Tibial nerve (tissue), 4 donors: ENCODE data around the gene CCDC158. TPM values are rescaled to one million over a fixed set of nuclear protein-coding genes. Genes with fewer than 3 reads are reported as not detected.
"Not testable (repeated sequence)": the region's sequence is repeated elsewhere in the genome, so short reads cannot be mapped to it uniquely, and the experiment has no call there.

Experiments used
- DNase-seq, 2 donors: peaks; one replicate each; pipeline ENCODE4 v3.0.0-alpha.2; 2019; ENCODE audit warnings: low spot score in 2 of 2
- H3K27ac ChIP-seq, 4 donors: fragments of 200-600 bp; sonication (generic) in 3 of 4; one replicate each; pipeline ENCODE4 v1.5.1; 2017 to 2019; ENCODE audit warnings: mild to moderate bottlenecking in 1 of 4
- H3K27me3 ChIP-seq, 2 donors: fragments of 200-600 bp; sonication (generic) in 1 of 2; one replicate each; pipeline versions ENCODE4 v1.5.1 to v1.6.0; 2017 to 2019
- H3K36me3 ChIP-seq, 3 donors: fragments of 200-600 bp; sonication (generic); one replicate each; pipeline ENCODE4 v1.5.1; 2018 to 2019
- H3K4me1 ChIP-seq, 4 donors: fragments of 200-600 bp; sonication (generic) in 3 of 4; one replicate each; pipeline ENCODE4 v1.5.1; 2017 to 2019
- H3K4me3 ChIP-seq, 4 donors: fragments of 200-600 bp; sonication (generic) in 3 of 4; one replicate each; pipeline ENCODE4 v1.5.1; 2017 to 2019; ENCODE audit warnings: mild to moderate bottlenecking in 1 of 4, moderate library complexity in 1 of 4
- H3K9me3 ChIP-seq, 4 donors: fragments of 200-600 bp; sonication (generic) in 3 of 4; one replicate each; pipeline ENCODE4 v1.5.1; 2017 to 2019
- CTCF ChIP-seq, 5 experiments: fragments of 200-600 bp in 3 of 5; fragments of 450-650 bp in 2 of 5; sonication (generic) in 3 of 5; IDR thresholded peaks; one replicate each; pipeline ENCODE4 v1.5.1; 2016 to 2019; ENCODE audit warnings: antibody characterized with exemption in 5 of 5, mild to moderate bottlenecking in 3 of 5, moderate library complexity in 2 of 5
- EP300 ChIP-seq, 2 donors: sonication (generic); formaldehyde crosslinking; IDR thresholded peaks; one replicate each; pipeline ENCODE4 v1.6.1; 2017; ENCODE audit warnings: antibody characterized with exemption in 2 of 2, mild to moderate bottlenecking in 1 of 2
- POLR2A ChIP-seq, 2 donors: fragments of 450-650 bp; IDR thresholded peaks; one replicate each; pipeline ENCODE4 v1.6.1; 2017; ENCODE audit warnings: antibody characterized with exemption in 2 of 2, mild to moderate bottlenecking in 2 of 2, moderate library complexity in 2 of 2
- WGBS, 2 donors: methylation state at CpG; one replicate each; pipeline ENCODE4 v1.1.5; 2018; 5-methylcytosine and 5-hydroxymethylcytosine counted together
- total RNA-seq, 4 donors: library from RNA; depleted of rRNA; stranded (reverse); fragments of >200 nt; gene quantifications; one replicate each; pipeline ENCODE4 v1.1.0, GENCODE V29; 2016

The CCDC158 gene
- total RNA-seq, 4 donors from 2014 or later: 0.39 to 8.4 (median 0.86) TPM

GRCh38 chr4:76361689-76362412 lies 59.1 kb downstream of the CCDC158 start:
- no peaks in the 10 kb centered on the region for H3K27me3 ChIP-seq
- WGBS, 2 donors: 92 to 94% methylated on average over 3 of the region's 3 CpGs
- DNase-seq: no peak
- H3K9me3 ChIP-seq: peaks cover 0 to 37% (median 0%) of the 10 kb centered on the region in 4 donors
- peaks cover 0 to 37% (median 0%) of the 10 kb centered on the region in 3 donors for H3K36me3 ChIP-seq
- TF ChIP-seq CTCF (IDR thresholded peaks at IDR 0.05): no peak
- no peak for TF ChIP-seq EP300 (IDR thresholded peaks at IDR 0.05)
- no peak for TF ChIP-seq POLR2A (IDR thresholded peaks at IDR 0.05)
- no peak overlapping the region for H3K4me3 ChIP-seq
- H3K27ac ChIP-seq: no peak overlapping the region
- no peaks in the 10 kb centered on the region for H3K4me1 ChIP-seq

- not testable (repeated sequence) for H3K4me1 ChIP-seq, H3K27me3 ChIP-seq, H3K4me3 ChIP-seq, H3K27ac ChIP-seq, DNase-seq
- H3K9me3 ChIP-seq: peaks cover 0 to 44% (median 0%) of the 10 kb centered on the region in 4 donors
- H3K36me3 ChIP-seq: peaks cover 0 to 37% (median 0%) of the 10 kb centered on the region in 3 donors
These were observed 61.0 kb downstream of the CCDC158 start for GRCh38 chr4:76359881-76360466.

- Histone ChIP-seq H3K27ac (no peak overlapping the region), H3K27me3 (no peaks in the 10 kb centered on the region), H3K4me3 (no peak overlapping the region), H3K9me3 (peaks cover 0 to 44% (median 0%) of the 10 kb centered on the region in 4 donors), H3K36me3 (peaks cover 0 to 37% (median 0%) of the 10 kb centered on the region in 3 donors), H3K4me1 (no peaks in the 10 kb centered on the region)
- TF ChIP-seq CTCF (IDR thresholded peaks at IDR 0.05): no peak
- no peak for TF ChIP-seq EP300 (IDR thresholded peaks at IDR 0.05)
- TF ChIP-seq POLR2A (IDR thresholded peaks at IDR 0.05): no peak
- no peak for DNase-seq
- 87 to 89% methylated on average over 2 of the region's 2 CpGs for WGBS, 2 donors
These were observed 63.0 kb downstream of the CCDC158 start for GRCh38 chr4:76357981-76358380.

GRCh38 chr4:76354517-76355473 lies 66.1 kb downstream of the CCDC158 start:
- peaks cover 0 to 36% (median 0%) of the 10 kb centered on the region in 4 donors for H3K9me3 ChIP-seq
- H3K27me3 ChIP-seq: no peaks in the 10 kb centered on the region
- DNase-seq: no peak
- no peak overlapping the region for H3K27ac ChIP-seq
- H3K36me3 ChIP-seq: peaks cover 0 to 14% (median 0%) of the 10 kb centered on the region in 3 donors
- no peak overlapping the region for H3K4me3 ChIP-seq
- no peaks in the 10 kb centered on the region for H3K4me1 ChIP-seq
- TF ChIP-seq POLR2A (IDR thresholded peaks at IDR 0.05) (no peak), CTCF (IDR thresholded peaks at IDR 0.05) (no peak)
- 43 to 47% methylated on average over 9 of the region's 9 CpGs for WGBS, 2 donors

- Histone ChIP-seq H3K27me3 (no peaks in the 10 kb centered on the region), H3K4me1 (no peaks in the 10 kb centered on the region), H3K4me3 (no peak overlapping the region), H3K27ac (no peak overlapping the region), H3K9me3 (peaks cover 0 to 5% (median 2%) of the 10 kb centered on the region in 4 donors), H3K36me3 (peaks cover 0 to 3% (median 0%) of the 10 kb centered on the region in 3 donors)
- WGBS, 2 donors: 69 to 83% methylated on average over 2 of the region's 2 CpGs
- no peak for TF ChIP-seq EP300 (IDR thresholded peaks at IDR 0.05)
- no peak for TF ChIP-seq POLR2A (IDR thresholded peaks at IDR 0.05)
- no peak for TF ChIP-seq CTCF (IDR thresholded peaks at IDR 0.05)
- no peak for DNase-seq
These were observed 78.1 kb downstream of the CCDC158 start for GRCh38 chr4:76342803-76343202.
